Brain pericyte (primary cell): ENCODE measurements around the gene MOCS2.

Experiments used
- DNase-seq: peaks from one replicate; pipeline ENCODE4 v3.0.0-alpha.2; 2012; ENCODE audit warnings: low read depth, low spot score

The MOCS2 gene

DNA sequence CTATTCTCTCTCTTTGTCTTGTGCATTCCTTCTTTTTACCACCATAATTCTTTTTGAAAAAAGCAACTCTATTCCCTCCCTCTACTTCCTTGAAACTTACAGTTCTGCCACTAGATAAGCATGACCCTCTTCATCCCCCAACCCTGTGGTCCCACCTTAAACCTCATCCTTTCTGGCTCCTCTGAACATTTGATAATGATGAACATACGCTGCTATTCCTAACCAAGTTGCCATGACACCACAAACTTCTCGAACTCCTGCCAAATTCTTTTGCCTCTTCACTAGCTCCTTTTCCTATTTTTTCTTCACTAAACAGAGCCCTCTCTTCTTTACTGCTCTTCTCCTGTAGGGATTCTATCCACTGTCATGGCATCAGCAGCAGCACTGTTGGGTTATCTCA lies 57.1 kb downstream of the MOCS2 start:
- DNase-seq, result no peak

DNA sequence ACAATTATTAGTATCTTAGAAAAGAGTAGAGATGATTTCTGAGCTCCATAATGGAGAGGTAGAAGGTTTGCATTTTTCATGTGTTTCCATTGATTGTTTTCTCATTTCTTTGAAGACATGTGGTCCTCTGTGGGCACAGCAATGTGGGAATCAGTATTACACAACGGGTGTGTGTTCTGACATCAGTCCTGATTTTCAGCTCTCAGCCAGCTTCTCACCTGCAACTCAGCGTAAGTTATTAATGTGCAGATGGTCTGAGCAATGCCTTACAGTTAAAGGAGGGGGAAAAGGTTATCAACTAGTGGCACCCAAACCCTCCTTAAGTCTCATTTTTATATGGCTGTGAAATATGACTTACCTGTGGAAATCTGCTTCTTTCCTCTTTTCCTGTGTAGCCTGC lies 61.3 kb downstream of the MOCS2 start:
- no peak for DNase-seq
